ENCODE measurements around the gene ERBIN.
"Not testable (repeated sequence)": the region's sequence is repeated elsewhere in the genome, so short reads cannot be mapped to it uniquely, and the experiment has no call there.

Gene ERBIN

GRCh38 chr5:65969539-65970393 is 43.4 kb downstream of the ERBIN start:
- DNase-seq: no peak

- no peak for DNase-seq
These were observed 44.3 kb downstream of the ERBIN start for GRCh38 chr5:65970481-65971367.

GRCh38 chr5:65971643-65972042 is 45.3 kb downstream of the ERBIN start:
- DNase-seq: no peak

- not testable (repeated sequence) for DNase-seq
These were observed 46.5 kb downstream of the ERBIN start for GRCh38 chr5:65972896-65973295.

- no peak for DNase-seq
These were observed 51.9 kb downstream of the ERBIN start for GRCh38 chr5:65978251-65978650.

GRCh38 chr5:65981548-65981947 is 55.2 kb downstream of the ERBIN start:
- DNase-seq: no peak

- DNase-seq: no peak
These were observed 55.7 kb downstream of the ERBIN start for GRCh38 chr5:65981969-65982619.

GRCh38 chr5:65982635-65983034 is 56.3 kb downstream of the ERBIN start:
- no peak for DNase-seq

- DNase-seq: no peak
These were observed 57.9 kb downstream of the ERBIN start for GRCh38 chr5:65984098-65984885.

GRCh38 chr5:65986050-65986451 is 59.7 kb downstream of the ERBIN start:
- no peak for DNase-seq

- no peak for DNase-seq
These were observed 60.4 kb downstream of the ERBIN start for GRCh38 chr5:65986796-65987195.

GRCh38 chr5:65987982-65988381 is 61.6 kb downstream of the ERBIN start:
- no peak for DNase-seq

- no peak for DNase-seq
These were observed 62.8 kb downstream of the ERBIN start for GRCh38 chr5:65989158-65989557.

- DNase-seq: no peak
These were observed 66.3 kb downstream of the ERBIN start for GRCh38 chr5:65992630-65993029.

- no peak for DNase-seq
These were observed 67.9 kb downstream of the ERBIN start for GRCh38 chr5:65994117-65994786.

GRCh38 chr5:65999061-65999723 is 72.8 kb downstream of the ERBIN start:
- no peak for DNase-seq

GRCh38 chr5:66001952-66002351 is 75.6 kb downstream of the ERBIN start:
- DNase-seq: no peak

- no peak for DNase-seq
These were observed 76.0 kb downstream of the ERBIN start for GRCh38 chr5:66002415-66002814.

GRCh38 chr5:66004216-66004615 is 77.8 kb downstream of the ERBIN start:
- no peak for DNase-seq

GRCh38 chr5:66009277-66009676 is 82.9 kb downstream of the ERBIN start:
- DNase-seq: no peak

GRCh38 chr5:66010476-66010875 is 84.1 kb downstream of the ERBIN start:
- DNase-seq: no peak
